ENCODE data around the gene PERCC1. TPM values are rescaled to one million over a fixed set of nuclear protein-coding genes. Genes with fewer than 3 reads are reported as not detected.

The PERCC1 gene
- total RNA-seq, 1 experiment from 2014 or later = not detected

DNA sequence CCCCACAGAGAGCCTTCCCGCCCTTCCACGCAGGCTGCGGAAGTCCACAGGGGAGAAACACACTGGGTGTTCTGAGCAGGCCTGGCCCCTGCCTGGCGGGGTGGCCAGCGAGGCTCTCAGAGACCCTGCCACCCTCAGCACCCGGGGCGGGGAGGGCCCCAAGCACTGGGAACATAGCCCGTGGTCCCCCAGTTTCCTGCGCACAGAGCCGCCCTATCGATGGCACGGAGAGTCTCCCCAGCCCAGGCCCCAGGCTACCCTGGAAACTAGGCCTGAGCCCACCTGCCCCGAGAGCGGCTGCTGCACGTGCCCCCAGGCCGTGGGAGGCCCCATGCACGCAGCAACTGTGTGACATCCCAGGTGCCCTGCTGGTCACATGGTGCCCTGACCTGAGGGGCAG is 23.7 kb downstream of the PERCC1 start:
- TF ChIP-seq ZNF425 (CRISPR knock-in tag; conservative IDR thresholded peaks at IDR 0.05) (no peak), ZNF219 (CRISPR knock-in tag; IDR thresholded peaks at IDR 0.05; ENCODE audit: borderline replicate concordance) (no peak), HMGXB4 (CRISPR knock-in tag; IDR thresholded peaks at IDR 0.05) (no peak), ESRRA (CRISPR knock-in tag; IDR thresholded peaks at IDR 0.05; ENCODE audit: borderline replicate concordance) (no peak), HMGA2 (CRISPR knock-in tag; IDR thresholded peaks at IDR 0.05) (no peak), E2F4 (CRISPR knock-in tag; IDR thresholded peaks at IDR 0.05; ENCODE audit: borderline replicate concordance, low read depth) (no peak), ZMAT4 (CRISPR knock-in tag; IDR thresholded peaks at IDR 0.05) (no peak), PRRX2 (CRISPR knock-in tag; IDR thresholded peaks at IDR 0.05) (no peak), NR3C1 (CRISPR knock-in tag; conservative IDR thresholded peaks at IDR 0.05; ENCODE audit: low read depth) (no peak), ATF1 (CRISPR knock-in tag; IDR thresholded peaks at IDR 0.05) (no peak), FOXK1 (CRISPR knock-in tag; IDR thresholded peaks at IDR 0.05) (no peak), PREB (CRISPR knock-in tag; IDR thresholded peaks at IDR 0.05; ENCODE audit: borderline replicate concordance) (no peak), STAT6 (CRISPR knock-in tag; conservative IDR thresholded peaks at IDR 0.05; ENCODE audit: low read depth) (no peak), FOXJ3 (CRISPR knock-in tag; IDR thresholded peaks at IDR 0.05; ENCODE audit: borderline replicate concordance) (no peak), FOXP1 (CRISPR knock-in tag; IDR thresholded peaks at IDR 0.05; ENCODE audit: borderline replicate concordance) (no peak)
- TF ChIP-seq, protein P1, sequence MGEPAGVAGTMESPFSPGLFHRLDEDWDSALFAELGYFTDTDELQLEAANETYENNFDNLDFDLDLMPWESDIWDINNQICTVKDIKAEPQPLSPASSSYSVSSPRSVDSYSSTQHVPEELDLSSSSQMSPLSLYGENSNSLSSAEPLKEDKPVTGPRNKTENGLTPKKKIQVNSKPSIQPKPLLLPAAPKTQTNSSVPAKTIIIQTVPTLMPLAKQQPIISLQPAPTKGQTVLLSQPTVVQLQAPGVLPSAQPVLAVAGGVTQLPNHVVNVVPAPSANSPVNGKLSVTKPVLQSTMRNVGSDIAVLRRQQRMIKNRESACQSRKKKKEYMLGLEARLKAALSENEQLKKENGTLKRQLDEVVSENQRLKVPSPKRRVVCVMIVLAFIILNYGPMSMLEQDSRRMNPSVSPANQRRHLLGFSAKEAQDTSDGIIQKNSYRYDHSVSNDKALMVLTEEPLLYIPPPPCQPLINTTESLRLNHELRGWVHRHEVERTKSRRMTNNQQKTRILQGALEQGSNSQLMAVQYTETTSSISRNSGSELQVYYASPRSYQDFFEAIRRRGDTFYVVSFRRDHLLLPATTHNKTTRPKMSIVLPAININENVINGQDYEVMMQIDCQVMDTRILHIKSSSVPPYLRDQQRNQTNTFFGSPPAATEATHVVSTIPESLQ (CRISPR knock-in tag; IDR thresholded peaks at IDR 0.05) = no peak
- TF ChIP-seq, protein P2, sequence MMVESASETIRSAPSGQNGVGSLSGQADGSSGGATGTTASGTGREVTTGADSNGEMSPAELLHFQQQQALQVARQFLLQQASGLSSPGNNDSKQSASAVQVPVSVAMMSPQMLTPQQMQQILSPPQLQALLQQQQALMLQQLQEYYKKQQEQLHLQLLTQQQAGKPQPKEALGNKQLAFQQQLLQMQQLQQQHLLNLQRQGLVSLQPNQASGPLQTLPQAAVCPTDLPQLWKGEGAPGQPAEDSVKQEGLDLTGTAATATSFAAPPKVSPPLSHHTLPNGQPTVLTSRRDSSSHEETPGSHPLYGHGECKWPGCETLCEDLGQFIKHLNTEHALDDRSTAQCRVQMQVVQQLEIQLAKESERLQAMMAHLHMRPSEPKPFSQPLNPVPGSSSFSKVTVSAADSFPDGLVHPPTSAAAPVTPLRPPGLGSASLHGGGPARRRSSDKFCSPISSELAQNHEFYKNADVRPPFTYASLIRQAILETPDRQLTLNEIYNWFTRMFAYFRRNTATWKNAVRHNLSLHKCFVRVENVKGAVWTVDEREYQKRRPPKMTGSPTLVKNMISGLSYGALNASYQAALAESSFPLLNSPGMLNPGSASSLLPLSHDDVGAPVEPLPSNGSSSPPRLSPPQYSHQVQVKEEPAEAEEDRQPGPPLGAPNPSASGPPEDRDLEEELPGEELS (CRISPR knock-in tag; IDR thresholded peaks at IDR 0.05) = no peak
- TF ChIP-seq, protein P3, sequence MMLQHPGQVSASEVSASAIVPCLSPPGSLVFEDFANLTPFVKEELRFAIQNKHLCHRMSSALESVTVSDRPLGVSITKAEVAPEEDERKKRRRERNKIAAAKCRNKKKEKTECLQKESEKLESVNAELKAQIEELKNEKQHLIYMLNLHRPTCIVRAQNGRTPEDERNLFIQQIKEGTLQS (CRISPR knock-in tag; conservative IDR thresholded peaks at IDR 0.05) = no peak
- TF ChIP-seq, protein P4, sequence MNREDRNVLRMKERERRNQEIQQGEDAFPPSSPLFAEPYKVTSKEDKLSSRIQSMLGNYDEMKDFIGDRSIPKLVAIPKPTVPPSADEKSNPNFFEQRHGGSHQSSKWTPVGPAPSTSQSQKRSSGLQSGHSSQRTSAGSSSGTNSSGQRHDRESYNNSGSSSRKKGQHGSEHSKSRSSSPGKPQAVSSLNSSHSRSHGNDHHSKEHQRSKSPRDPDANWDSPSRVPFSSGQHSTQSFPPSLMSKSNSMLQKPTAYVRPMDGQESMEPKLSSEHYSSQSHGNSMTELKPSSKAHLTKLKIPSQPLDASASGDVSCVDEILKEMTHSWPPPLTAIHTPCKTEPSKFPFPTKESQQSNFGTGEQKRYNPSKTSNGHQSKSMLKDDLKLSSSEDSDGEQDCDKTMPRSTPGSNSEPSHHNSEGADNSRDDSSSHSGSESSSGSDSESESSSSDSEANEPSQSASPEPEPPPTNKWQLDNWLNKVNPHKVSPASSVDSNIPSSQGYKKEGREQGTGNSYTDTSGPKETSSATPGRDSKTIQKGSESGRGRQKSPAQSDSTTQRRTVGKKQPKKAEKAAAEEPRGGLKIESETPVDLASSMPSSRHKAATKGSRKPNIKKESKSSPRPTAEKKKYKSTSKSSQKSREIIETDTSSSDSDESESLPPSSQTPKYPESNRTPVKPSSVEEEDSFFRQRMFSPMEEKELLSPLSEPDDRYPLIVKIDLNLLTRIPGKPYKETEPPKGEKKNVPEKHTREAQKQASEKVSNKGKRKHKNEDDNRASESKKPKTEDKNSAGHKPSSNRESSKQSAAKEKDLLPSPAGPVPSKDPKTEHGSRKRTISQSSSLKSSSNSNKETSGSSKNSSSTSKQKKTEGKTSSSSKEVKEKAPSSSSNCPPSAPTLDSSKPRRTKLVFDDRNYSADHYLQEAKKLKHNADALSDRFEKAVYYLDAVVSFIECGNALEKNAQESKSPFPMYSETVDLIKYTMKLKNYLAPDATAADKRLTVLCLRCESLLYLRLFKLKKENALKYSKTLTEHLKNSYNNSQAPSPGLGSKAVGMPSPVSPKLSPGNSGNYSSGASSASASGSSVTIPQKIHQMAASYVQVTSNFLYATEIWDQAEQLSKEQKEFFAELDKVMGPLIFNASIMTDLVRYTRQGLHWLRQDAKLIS (CRISPR knock-in tag; IDR thresholded peaks at IDR 0.05; ENCODE audit: borderline replicate concordance) = no peak
- peaks cover 6% of the 10 kb centered on the region; the same call in 1 of the 2 replicates for H3K36me3 Mint-ChIP-seq
- no peak overlapping the region for H3K27ac Mint-ChIP-seq
- H3K9me3 Mint-ChIP-seq = no peaks in the 10 kb centered on the region
- H3K27me3 Mint-ChIP-seq (ENCODE audit: low read depth) = no peaks in the 10 kb centered on the region
- ChIA-PET POLR2A (no interaction called here), CTCF (no interaction called here)
- no peak for ATAC-seq
- DNase-seq (ENCODE audit: low spot score) = no peak
- no peaks in the 10 kb centered on the region for H3K4me1 Mint-ChIP-seq
- H3K4me3 Mint-ChIP-seq = no peak overlapping the region
